HL-60 (cell line): ENCODE measurements around the gene DNAJA1.

Experiments used
- DNase-seq, 2 experiments: peaks; one replicate each; pipeline ENCODE4 v3.0.0-alpha.2; 2010 to 2020; ENCODE audit warnings: low read depth in 1 of 2, low spot score in 1 of 2
- H3K27ac ChIP-seq: fragments of 250-450 bp; sonication (Bioruptor Pico); replicated peaks from 2 replicates; pipeline ENCODE4 v1.5.1; 2020; ENCODE audit warnings: mild to moderate bottlenecking, moderate library complexity
- H3K27me3 ChIP-seq: fragments of 250-450 bp; sonication (Bioruptor Pico); 2 replicates; pipeline ENCODE4 v1.5.1; 2021; ENCODE audit warnings: mild to moderate bottlenecking, moderate library complexity; ENCODE audit not compliant: insufficient read depth, poor library complexity, severe bottlenecking
- H3K4me3 ChIP-seq: replicated peaks from 2 replicates; pipeline ENCODE4 v1.5.1; 2011; ENCODE audit warnings: mild to moderate bottlenecking, control low read depth, low read length; ENCODE audit not compliant: insufficient read depth
- CTCF ChIP-seq: IDR thresholded peaks from one replicate; pipeline ENCODE4 v1.5.1; 2011; ENCODE audit warnings: low read length, control low read depth, inconsistent platforms; ENCODE audit not compliant: insufficient read depth
- GABPA ChIP-seq: IDR thresholded peaks from 2 replicates; pipeline ENCODE4 v1.6.1; 2012; ENCODE audit warnings: low read depth
- POLR2AphosphoS5 ChIP-seq: IDR thresholded peaks from 2 replicates; pipeline ENCODE4 v1.6.1; 2012; ENCODE audit warnings: low read depth
- SPI1 ChIP-seq: IDR thresholded peaks from 2 replicates; pipeline ENCODE4 v1.6.1; 2012; ENCODE audit warnings: low read depth, mild to moderate bottlenecking, borderline replicate concordance
- TF ChIP-seq, protein P1 (sequence below): IDR thresholded peaks from 2 replicates; pipeline ENCODE4 v1.6.1; 2012; ENCODE audit warnings: low read depth; ENCODE audit not compliant: insufficient replicate concordance

The DNAJA1 gene

DNA sequence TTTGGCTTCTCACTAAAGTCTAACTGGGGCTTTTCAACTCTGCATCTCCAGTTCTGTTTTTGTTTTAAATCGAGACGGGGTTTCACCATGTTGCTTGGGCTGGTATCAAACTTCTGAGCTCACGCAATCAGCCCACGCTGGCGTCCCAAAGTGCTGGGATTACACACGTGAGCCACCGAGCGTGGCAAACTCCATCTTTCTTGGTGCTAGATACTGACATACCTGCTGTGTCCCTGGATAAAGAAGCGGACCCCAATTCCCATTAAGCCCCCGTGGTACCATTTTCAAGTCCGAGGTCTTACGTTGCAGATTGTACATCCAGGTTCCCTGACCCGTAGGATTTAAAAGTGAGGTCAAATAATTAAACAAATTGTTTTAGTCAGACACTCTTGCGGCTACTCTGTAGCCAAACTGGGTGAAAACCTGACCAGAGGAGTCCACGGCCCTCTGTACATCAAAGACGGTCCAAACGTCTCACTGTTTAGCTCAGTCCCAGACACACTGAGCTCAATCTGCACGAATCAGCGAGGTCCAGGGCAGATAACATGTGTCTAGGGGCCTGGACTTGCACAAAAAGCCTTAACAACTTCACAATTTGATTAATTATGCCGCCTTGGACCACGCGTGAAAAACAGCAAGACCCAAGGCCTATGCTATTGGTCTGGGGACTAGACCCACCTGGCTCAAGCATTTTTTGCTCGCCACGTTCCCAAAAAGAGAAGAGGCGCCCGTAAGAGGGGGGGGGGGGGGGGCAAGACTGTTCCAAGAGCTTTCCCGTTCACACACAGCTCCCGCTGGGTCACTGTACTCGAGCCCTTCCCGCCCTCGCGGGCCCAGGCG is 727 bp upstream of the DNAJA1 start:
- Histone ChIP-seq H3K4me3 (peak overlapping the region; percentile 92), H3K27me3 (no peaks in the 10 kb centered on the region), H3K27ac (peak overlapping the region; percentile 92)
- TF ChIP-seq GABPA (no peak), POLR2AphosphoS5 (no peak), SPI1 (no peak)
- TF ChIP-seq, protein P1, sequence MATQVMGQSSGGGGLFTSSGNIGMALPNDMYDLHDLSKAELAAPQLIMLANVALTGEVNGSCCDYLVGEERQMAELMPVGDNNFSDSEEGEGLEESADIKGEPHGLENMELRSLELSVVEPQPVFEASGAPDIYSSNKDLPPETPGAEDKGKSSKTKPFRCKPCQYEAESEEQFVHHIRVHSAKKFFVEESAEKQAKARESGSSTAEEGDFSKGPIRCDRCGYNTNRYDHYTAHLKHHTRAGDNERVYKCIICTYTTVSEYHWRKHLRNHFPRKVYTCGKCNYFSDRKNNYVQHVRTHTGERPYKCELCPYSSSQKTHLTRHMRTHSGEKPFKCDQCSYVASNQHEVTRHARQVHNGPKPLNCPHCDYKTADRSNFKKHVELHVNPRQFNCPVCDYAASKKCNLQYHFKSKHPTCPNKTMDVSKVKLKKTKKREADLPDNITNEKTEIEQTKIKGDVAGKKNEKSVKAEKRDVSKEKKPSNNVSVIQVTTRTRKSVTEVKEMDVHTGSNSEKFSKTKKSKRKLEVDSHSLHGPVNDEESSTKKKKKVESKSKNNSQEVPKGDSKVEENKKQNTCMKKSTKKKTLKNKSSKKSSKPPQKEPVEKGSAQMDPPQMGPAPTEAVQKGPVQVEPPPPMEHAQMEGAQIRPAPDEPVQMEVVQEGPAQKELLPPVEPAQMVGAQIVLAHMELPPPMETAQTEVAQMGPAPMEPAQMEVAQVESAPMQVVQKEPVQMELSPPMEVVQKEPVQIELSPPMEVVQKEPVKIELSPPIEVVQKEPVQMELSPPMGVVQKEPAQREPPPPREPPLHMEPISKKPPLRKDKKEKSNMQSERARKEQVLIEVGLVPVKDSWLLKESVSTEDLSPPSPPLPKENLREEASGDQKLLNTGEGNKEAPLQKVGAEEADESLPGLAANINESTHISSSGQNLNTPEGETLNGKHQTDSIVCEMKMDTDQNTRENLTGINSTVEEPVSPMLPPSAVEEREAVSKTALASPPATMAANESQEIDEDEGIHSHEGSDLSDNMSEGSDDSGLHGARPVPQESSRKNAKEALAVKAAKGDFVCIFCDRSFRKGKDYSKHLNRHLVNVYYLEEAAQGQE = no peak
- DNase-seq = peak in 1 of 2 experiments; percentile 39

- TF ChIP-seq GABPA (no peak), SPI1 (no peak), POLR2AphosphoS5 (no peak), CTCF (no peak)
- TF ChIP-seq, protein P1 = no peak
- no peaks in the 10 kb centered on the region for H3K27me3 ChIP-seq
- peak in 1 of 2 experiments; percentile 54 for DNase-seq
- H3K4me3 ChIP-seq = peak overlapping the region; percentile 92
- peak overlapping the region; percentile 92 for H3K27ac ChIP-seq
These were observed 684 bp downstream of the DNAJA1 start for GRCh38 chr9:33025572-33026342.

DNA sequence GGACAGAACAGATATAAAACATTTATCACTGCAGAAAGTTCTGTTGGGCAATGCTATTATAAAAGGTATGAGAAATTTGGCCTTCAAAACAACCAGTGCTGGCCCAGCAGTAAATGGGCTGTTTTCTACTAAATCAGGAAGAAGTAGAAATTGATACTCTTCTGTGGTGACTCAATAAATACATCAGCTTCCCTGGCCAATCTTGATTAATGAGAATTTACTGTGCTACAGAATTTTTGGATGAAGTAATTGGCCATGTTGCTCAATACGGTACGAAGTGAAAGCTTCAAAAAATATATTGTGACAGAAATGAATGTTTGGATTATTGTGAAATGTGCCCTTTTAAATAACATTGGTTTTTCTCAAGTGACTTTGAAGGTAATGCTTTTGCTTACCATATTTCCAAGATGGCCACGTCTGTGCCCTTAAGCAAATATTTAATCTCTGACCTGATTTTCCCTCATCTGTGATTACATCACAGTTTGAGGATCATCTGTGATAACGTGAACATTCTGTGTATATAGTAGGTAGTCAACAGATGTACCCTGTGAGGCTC is 4.2 kb downstream of the DNAJA1 start:
- Histone ChIP-seq H3K27ac (no peak overlapping the region), H3K27me3 (no peaks in the 10 kb centered on the region), H3K4me3 (no peak overlapping the region)
- TF ChIP-seq SPI1 = no peak
- TF ChIP-seq, protein P1 = no peak
- no peak for TF ChIP-seq POLR2AphosphoS5
- no peak for TF ChIP-seq GABPA
- no peak for TF ChIP-seq CTCF
- DNase-seq = peak; percentile 15 to 71
